HEK293T (cell line): ENCODE data around the gene GTF3C4.

Experiments
- CTCF ChIA-PET: fragments of 350-600 bp; formaldehyde crosslinking; extraction: SDS; loops from one replicate; lab custom pipeline; 2021; ENCODE audit warnings: antibody characterized with exemption, inconsistent platforms; lab: Yijun Ruan, JAX
- POLR2A ChIA-PET: fragments of 350-600 bp; formaldehyde crosslinking; extraction: SDS; loops from one replicate; lab custom pipeline; 2020; ENCODE audit warnings: antibody characterized with exemption, inconsistent platforms; lab: Yijun Ruan, JAX
- DNase-seq: peaks from one replicate; pipeline ENCODE4 v3.0.0; 2012; ENCODE audit warnings: mixed read lengths; ENCODE audit errors: extremely low spot score
- ARNT ChIP-seq: fragments of 450-650 bp; IDR thresholded peaks from 2 replicates; pipeline ENCODE4 v1.6.1; 2017; ENCODE audit warnings: mild to moderate bottlenecking
- BHLHE40 ChIP-seq: fragments of 450-650 bp; IDR thresholded peaks from 2 replicates; pipeline ENCODE4 v1.6.1; 2016; ENCODE audit warnings: mild to moderate bottlenecking, moderate library complexity, borderline replicate concordance
- CTBP1 ChIP-seq: fragments of 450-650 bp; IDR thresholded peaks from 2 replicates; pipeline ENCODE4 v1.6.1; 2016; ENCODE audit warnings: borderline replicate concordance
- ELF4 ChIP-seq: fragments of 450-650 bp; IDR thresholded peaks from 2 replicates; pipeline ENCODE4 v1.6.1; 2017; ENCODE audit warnings: antibody characterized with exemption
- FOXA1 ChIP-seq: fragments of 450-650 bp; IDR thresholded peaks from 2 replicates; pipeline ENCODE4 v1.6.1; 2016; ENCODE audit warnings: mild to moderate bottlenecking
- FOXK2 ChIP-seq: fragments of 450-650 bp; IDR thresholded peaks from 2 replicates; pipeline ENCODE4 v1.6.1; 2016; ENCODE audit warnings: mild to moderate bottlenecking
- FOXM1 ChIP-seq: fragments of 450-650 bp; IDR thresholded peaks from 2 replicates; pipeline ENCODE4 v1.6.1; 2017; ENCODE audit warnings: mild to moderate bottlenecking, borderline replicate concordance
- HDGF ChIP-seq: fragments of 450-650 bp; IDR thresholded peaks from 2 replicates; pipeline ENCODE4 v1.6.1; 2017; ENCODE audit warnings: antibody characterized with exemption, borderline replicate concordance
- L3MBTL2 ChIP-seq: fragments of 450-650 bp; conservative IDR thresholded peaks from 2 replicates; pipeline ENCODE4 v1.6.1; 2016; ENCODE audit warnings: mild to moderate bottlenecking
- LEF1 ChIP-seq: fragments of 450-650 bp; IDR thresholded peaks from 2 replicates; pipeline ENCODE4 v1.6.1; 2017; ENCODE audit warnings: mild to moderate bottlenecking, borderline replicate concordance
- NFRKB ChIP-seq: fragments of 450-650 bp; IDR thresholded peaks from 2 replicates; pipeline ENCODE4 v1.6.1; 2016; ENCODE audit warnings: mild to moderate bottlenecking, moderate library complexity
- PKNOX1 ChIP-seq: fragments of 450-650 bp; IDR thresholded peaks from 2 replicates; pipeline ENCODE4 v1.6.1; 2016
- SP1 ChIP-seq: fragments of 450-650 bp; IDR thresholded peaks from 2 replicates; pipeline ENCODE4 v1.6.1; 2017
- SUZ12 ChIP-seq: fragments of 450-650 bp; IDR thresholded peaks from 2 replicates; pipeline ENCODE4 v1.6.1; 2016; ENCODE audit warnings: mild to moderate bottlenecking
- TARDBP ChIP-seq: fragments of 450-650 bp; IDR thresholded peaks from 2 replicates; pipeline ENCODE4 v1.6.1; 2016
- ZNF384 ChIP-seq: fragments of 450-650 bp; IDR thresholded peaks from 2 replicates; pipeline ENCODE4 v1.6.1; 2016

GTF3C4 gene

GRCh38 chr9:132723809-132724208 is 53.5 kb downstream of the GTF3C4 start:
- no peak for TF ChIP-seq BHLHE40
- TF ChIP-seq LEF1 = no peak
- TF ChIP-seq ZNF384 = no peak
- no peak for TF ChIP-seq ELF4
- TF ChIP-seq SP1 = no peak
- TF ChIP-seq PKNOX1 = no peak
- TF ChIP-seq SUZ12 = no peak
- no peak for TF ChIP-seq L3MBTL2
- TF ChIP-seq TARDBP = no peak
- no peak for TF ChIP-seq NFRKB
- no peak for TF ChIP-seq FOXK2
- TF ChIP-seq HDGF = no peak
- TF ChIP-seq FOXA1 = no peak
- no peak for TF ChIP-seq ARNT
- no peak for TF ChIP-seq FOXM1
- POLR2A ChIA-PET = no interaction called here
- no peak for DNase-seq
- CTCF ChIA-PET = no interaction called here

- ChIA-PET CTCF (no interaction called here), POLR2A (no interaction called here)
- no peak for DNase-seq
- no peak for TF ChIP-seq BHLHE40
- no peak for TF ChIP-seq ELF4
- no peak for TF ChIP-seq NFRKB
- no peak for TF ChIP-seq FOXM1
- TF ChIP-seq PKNOX1 = no peak
- no peak for TF ChIP-seq FOXK2
- TF ChIP-seq SP1 = no peak
- TF ChIP-seq TARDBP = no peak
- no peak for TF ChIP-seq LEF1
- TF ChIP-seq ZNF384 = no peak
- TF ChIP-seq FOXA1 = no peak
- TF ChIP-seq ARNT = no peak
- no peak for TF ChIP-seq SUZ12
- no peak for TF ChIP-seq L3MBTL2
- no peak for TF ChIP-seq HDGF
- no peak for TF ChIP-seq CTBP1
These were observed 55.0 kb downstream of the GTF3C4 start for GRCh38 chr9:132725306-132725705.

GRCh38 chr9:132726576-132727130 is 56.4 kb downstream of the GTF3C4 start:
- ChIA-PET CTCF (no interaction called here), POLR2A (no interaction called here)
- no peak for TF ChIP-seq PKNOX1
- TF ChIP-seq CTBP1 = no peak
- no peak for TF ChIP-seq ZNF384
- TF ChIP-seq L3MBTL2 = no peak
- no peak for TF ChIP-seq TARDBP
- no peak for TF ChIP-seq ELF4
- TF ChIP-seq FOXK2 = no peak
- no peak for TF ChIP-seq FOXM1
- TF ChIP-seq SUZ12 = no peak
- no peak for TF ChIP-seq FOXA1
- no peak for TF ChIP-seq SP1
- TF ChIP-seq BHLHE40 = no peak
- no peak for TF ChIP-seq LEF1
- TF ChIP-seq ARNT = no peak
- DNase-seq = no peak

GRCh38 chr9:132728071-132728470 is 57.8 kb downstream of the GTF3C4 start:
- ChIA-PET CTCF (no interaction called here), POLR2A (no interaction called here)
- no peak for TF ChIP-seq PKNOX1
- no peak for TF ChIP-seq FOXM1
- TF ChIP-seq FOXK2 = no peak
- TF ChIP-seq LEF1 = no peak
- no peak for TF ChIP-seq ELF4
- TF ChIP-seq BHLHE40 = no peak
- no peak for TF ChIP-seq SUZ12
- no peak for TF ChIP-seq CTBP1
- TF ChIP-seq ARNT = no peak
- no peak for TF ChIP-seq L3MBTL2
- no peak for TF ChIP-seq SP1
- TF ChIP-seq FOXA1 = no peak
- TF ChIP-seq HDGF = no peak
- no peak for TF ChIP-seq TARDBP
- no peak for TF ChIP-seq ZNF384
- TF ChIP-seq NFRKB = no peak
- no peak for DNase-seq

GRCh38 chr9:132728497-132728896 is 58.2 kb downstream of the GTF3C4 start:
- no peak for DNase-seq
- ChIA-PET CTCF (no interaction called here), POLR2A (no interaction called here)
- TF ChIP-seq ELF4 = no peak

- ChIA-PET POLR2A (no interaction called here), CTCF (no interaction called here)
- no peak for DNase-seq
- no peak for TF ChIP-seq FOXM1
- TF ChIP-seq TARDBP = no peak
- no peak for TF ChIP-seq SP1
- no peak for TF ChIP-seq NFRKB
- TF ChIP-seq SUZ12 = no peak
- TF ChIP-seq CTBP1 = no peak
- TF ChIP-seq PKNOX1 = no peak
- TF ChIP-seq LEF1 = no peak
- TF ChIP-seq L3MBTL2 = no peak
- TF ChIP-seq ELF4 = no peak
These were observed 59.1 kb downstream of the GTF3C4 start for GRCh38 chr9:132729235-132729890.
